ENCODE data around the gene COX8A. TPM values are rescaled to one million over a fixed set of nuclear protein-coding genes. Genes with fewer than 3 reads are reported as not detected.

The COX8A gene, protein sequence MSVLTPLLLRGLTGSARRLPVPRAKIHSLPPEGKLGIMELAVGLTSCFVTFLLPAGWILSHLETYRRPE
- 100 to 1,000 TPM; 348 to 933 (median 669) TPM for polyA plus RNA-seq

DNA sequence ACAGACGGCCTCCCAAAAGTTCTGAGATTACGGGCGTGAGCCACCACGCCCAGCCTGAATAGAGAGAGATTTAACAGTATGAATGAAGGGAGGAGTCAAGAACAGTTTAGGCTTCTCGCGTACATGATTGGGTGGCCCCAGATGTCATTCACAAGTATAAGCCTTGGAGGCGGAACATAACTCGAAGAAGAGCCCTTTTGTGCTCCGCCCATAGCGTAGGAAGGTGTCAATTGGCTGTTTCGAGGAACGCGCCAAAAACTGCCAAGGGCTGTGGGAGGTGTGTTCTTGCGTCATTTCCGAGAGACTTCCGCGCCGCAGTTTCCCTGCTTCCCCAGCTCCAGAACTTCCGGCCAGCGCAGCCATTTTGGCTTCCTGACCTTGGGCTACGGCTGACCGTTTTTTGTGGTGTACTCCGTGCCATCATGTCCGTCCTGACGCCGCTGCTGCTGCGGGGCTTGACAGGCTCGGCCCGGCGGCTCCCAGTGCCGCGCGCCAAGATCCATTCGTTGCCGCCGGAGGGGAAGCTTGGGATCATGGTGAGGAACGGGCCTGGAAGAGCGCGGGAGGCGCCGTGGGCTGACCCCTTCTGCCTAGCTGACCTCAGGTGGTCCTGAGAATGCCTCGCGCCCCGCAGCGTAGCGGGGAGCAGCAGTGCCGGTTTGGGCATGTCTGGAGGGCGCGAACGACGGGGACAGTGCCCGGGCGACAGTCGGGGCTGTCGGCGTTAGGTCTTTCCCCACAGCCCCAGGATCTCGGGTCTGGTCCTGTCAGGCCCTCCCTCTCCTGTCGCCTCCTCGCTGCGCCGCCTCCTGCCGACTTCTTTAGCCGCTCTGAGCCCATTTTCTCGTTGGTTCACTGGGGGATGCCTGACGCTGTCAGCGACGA is at the start of gene COX8A:
Gene COX8A, plus strand, starts transcription at position 362 of the 885 bp plus-strand sequence. Its CDS starts 61 bp downstream, at position 423.
- WGBS, 3 donors = 0 to 1% (median 0%) methylated on average over 66 to 67 of the region's 67 CpGs
- H3K27ac ChIP-seq (ENCODE audit: low read depth, low read length) = peak within 1 kb of the TSS; percentile 82

DNA sequence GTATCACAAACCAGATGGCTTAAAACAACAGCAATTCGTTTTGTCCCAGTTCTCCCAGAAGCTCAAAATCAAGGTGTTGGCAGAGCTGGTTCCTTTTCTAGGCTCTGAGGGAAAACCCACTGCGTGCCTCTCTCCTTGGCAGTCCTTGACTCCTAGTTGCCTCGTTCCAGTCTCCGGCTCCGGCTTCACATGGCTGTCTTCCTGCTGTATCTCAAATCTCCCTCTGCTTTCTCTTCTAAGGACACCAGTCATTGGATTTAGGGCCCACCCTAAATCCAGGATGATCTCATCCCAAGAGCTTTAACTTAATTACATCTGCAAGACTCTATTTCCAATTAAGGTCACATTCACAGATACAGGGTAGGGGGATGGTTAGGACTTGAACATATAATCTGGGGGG is 44.8 kb upstream of the COX8A start:
- 81 to 91% (median 84%) methylated on average over 5 of the region's 5 CpGs for WGBS, 3 donors
- no peak overlapping the region for H3K27ac ChIP-seq (ENCODE audit: low read depth, low read length)

DNA sequence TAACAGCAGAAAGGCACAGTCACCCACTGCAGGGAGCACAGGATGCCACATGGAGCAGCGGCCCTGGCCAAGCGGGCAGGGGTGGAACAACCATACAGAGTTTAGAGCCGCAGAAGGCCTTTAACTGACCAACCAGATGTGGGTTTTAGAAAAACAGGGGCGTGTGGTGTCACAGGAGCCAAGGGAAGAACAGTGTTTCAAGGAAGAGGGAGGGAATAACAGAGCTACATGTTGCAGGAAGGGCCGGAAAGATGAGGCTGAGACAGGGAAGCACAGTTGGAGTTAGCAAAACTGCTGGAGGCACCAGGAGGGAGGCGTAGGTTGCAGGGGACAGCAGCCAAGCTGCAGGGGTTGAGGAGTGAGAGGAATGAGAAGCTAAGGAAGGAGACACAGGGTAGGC is 43.4 kb upstream of the COX8A start:
- WGBS, 3 donors = 65 to 74% (median 73%) methylated on average over 6 of the region's 6 CpGs
- no peak overlapping the region for H3K27ac ChIP-seq (ENCODE audit: low read depth, low read length)

DNA sequence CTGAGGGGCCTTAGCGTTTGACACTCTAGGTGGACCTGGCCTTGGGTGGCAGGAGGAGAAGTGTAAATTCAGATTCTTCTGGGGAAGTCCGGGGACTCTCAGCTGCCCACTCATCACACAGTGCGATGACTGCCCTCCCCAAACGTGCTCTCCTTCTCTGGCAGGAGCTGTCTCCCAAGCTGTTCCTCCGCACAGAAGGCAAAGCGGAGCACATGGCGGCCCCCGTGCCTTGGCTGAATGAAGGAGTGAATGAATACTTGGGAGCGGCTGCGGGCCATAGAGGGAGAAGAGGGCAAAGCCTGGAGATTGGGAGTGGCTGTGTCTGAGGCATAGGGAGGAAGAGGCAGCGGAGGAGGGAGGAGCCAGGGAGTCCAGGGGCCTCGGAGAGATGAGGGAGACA is 42.5 kb upstream of the COX8A start:
- H3K27ac ChIP-seq (ENCODE audit: low read depth, low read length) = no peak overlapping the region
- WGBS, 3 donors = 78 to 82% (median 80%) methylated on average over 12 of the region's 12 CpGs

DNA sequence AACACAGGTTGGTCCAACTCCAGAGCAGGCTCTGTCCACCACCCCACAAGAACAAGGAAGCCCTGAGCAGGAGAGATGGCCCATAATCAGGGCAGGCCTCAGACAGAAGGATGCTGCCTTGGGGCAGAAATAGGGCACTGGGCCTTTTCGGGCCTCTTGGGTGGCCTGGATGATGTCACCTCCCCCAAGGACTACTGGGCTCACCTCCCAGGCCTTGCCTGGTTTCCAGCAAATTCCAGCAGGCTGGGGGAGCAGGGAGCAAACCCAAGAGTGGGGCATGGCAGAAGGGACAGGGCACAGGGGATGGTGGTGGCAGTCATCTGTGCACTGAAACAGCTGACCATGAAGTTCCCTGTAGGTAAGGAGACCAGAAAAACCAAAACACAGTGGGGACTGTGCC is 41.0 kb upstream of the COX8A start:
- 57 to 84% (median 79%) methylated on average over 1 of the region's 1 CpG for WGBS, 3 donors
- no peak overlapping the region for H3K27ac ChIP-seq (ENCODE audit: low read depth, low read length)

DNA sequence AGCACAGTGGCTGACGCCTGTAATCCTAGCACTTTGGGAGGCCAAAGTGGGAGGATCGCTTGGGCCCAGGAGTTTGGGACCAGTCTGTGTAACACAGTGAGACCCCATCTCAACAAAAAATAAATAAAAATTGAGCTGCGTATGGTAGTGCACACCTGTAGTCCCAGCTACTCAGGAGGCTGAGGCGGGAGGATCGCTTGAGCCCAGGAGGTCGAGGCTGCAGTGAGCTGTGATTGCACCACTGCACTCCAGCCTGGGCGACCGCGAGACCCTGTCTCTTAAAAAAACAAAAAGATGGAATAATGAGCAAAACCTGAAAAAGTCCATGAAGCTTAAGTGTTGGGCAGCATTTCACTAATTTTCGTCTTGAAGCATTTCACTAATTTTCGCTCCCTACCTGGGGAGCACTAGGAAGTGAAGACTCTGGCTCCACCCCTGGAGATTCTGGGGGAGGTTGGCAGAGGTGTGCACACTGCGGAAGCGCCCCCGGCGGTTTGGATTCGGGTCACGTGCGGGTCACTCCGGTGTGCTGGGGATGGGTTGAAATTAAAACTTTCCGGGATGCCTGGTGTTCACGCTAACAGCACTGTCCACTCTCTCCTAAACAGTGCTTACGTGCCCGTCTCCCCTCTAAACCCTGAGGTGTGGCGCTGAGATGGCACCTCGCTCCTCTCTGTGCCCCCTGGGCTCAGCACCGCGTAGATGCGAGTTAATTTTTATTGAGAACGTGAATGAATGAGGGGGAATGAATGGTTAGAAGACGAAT is 36.5 kb upstream of the COX8A start:
- WGBS, 3 donors = 19 to 24% (median 22%) methylated on average over 30 of the region's 30 CpGs
- no peak overlapping the region for H3K27ac ChIP-seq (ENCODE audit: low read depth, low read length)

DNA sequence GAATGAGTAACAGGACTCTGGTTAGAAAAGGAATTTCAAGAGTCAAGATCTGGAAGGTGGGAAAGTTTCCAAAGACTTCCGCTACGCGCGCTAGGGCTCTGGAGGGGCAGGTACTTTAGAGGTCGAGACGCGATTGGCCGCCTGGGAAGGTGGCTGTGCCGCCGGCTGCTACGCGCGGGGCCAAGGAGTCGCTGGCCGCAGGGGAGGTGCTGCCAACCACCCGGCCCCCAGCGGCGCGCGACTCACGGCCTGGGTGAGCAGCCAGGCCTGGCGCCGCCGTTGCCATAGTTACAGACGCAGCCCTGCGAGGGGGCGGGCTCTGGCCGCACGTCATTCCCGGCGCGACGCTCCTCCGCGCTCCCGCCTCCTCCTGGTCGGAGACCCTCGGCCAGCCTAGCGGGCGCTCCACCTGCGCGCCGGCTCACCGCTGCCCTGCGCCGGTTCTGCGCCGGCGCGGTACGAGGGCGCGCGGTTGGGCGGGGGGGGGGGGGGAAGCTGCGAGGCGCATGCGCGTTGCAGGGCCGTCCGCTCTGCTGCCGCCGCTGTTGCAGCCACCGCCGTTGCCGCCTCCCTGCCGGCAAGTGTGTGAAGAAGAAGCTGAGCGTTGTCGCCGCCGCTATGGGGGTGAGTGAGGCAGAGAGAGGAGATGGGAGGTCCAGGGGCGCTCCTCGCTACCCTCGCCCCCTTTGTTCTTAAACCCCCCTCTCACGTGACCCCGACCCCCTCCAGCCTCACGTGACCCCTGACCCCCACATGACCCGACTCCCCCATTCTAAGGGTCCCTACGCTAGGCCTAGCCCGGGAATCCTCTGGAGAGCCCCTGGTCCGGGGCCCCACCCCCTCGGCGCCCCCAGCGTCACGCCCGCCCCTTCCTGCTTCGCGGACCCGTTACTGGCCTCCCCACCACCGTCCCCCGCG is 35.7 kb upstream of the COX8A start, which contains the start of gene NAA40:
Gene NAA40, plus strand, starts transcription at position 524 of the 918 bp plus-strand sequence. Its CDS starts 95 bp downstream, at position 619.
- WGBS, 3 donors = 0 to 1% (median 0%) methylated on average over 46 to 81 of the region's 92 CpGs
- H3K27ac ChIP-seq (ENCODE audit: low read depth, low read length) = no peak within 1 kb of the TSS

DNA sequence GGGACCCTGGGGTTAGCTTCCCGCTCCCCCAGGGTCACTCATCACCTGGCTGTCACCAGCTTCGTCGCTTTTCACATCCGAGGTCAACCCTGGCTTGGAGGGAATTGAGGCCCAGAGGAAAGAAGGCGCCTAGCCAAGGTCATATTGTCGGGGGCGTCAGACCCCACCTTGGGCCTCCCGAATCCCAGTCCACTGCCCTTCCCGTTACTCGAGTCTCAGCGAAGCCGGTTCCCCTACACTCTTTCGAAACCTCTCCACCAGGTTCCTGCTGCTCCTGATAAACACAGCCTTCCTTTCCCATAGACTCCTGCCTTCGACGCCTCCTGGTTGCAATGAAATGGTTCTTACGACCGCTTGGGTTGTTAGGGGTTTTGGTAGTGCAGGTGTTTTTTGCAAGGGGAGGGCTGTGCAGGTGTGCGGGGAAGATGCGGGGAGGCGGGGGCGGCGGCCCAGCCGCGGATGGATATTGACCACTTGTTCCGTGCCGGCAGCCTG is 35.0 kb upstream of the COX8A start:
- WGBS, 3 donors = 0 to 5% (median 3%) methylated on average over 26 of the region's 26 CpGs
- no peak overlapping the region for H3K27ac ChIP-seq (ENCODE audit: low read depth, low read length)

DNA sequence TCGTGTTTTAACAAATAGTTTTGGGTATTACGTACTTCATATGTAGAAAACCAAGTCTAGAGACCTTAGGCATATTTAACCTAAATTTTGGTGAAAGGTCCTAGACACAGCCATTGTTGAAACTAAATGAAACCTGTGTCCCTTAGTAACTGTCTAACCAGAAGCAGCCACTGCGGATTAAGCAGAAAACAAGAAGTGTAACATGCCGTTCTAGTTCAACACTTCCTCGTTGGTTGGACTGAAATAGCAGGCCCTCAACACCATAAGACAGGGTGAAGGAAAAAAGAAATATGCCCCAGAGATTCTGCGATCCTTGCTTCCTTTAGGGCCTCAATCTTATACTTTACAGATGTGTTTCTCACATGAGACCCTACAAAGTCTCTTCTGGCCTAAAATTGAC is 33.6 kb upstream of the COX8A start:
- WGBS, 3 donors = 68 to 75% (median 74%) methylated on average over 6 of the region's 6 CpGs
- no peak overlapping the region for H3K27ac ChIP-seq (ENCODE audit: low read depth, low read length)

DNA sequence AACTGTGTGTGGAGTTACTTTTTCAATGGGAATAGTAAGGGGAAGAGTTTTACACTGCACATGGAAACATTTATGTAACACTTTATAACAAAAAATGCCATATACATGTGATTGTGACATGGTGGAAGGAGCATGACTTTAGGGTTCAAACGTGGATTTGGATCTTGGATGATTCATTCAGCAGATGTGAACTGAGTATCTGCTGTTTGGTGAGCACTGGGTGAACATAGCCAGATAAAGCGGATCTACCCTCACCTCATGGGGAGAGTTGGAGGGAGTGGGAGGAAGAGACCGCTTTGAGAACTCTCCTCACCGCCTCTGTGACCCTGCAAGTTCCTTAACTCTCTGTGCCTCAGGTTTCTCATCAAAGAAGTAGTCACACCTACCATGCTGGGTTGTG is 32.5 kb upstream of the COX8A start:
- H3K27ac ChIP-seq (ENCODE audit: low read depth, low read length) = no peak overlapping the region
- WGBS, 3 donors = 86 to 88% (median 87%) methylated on average over 4 of the region's 4 CpGs

DNA sequence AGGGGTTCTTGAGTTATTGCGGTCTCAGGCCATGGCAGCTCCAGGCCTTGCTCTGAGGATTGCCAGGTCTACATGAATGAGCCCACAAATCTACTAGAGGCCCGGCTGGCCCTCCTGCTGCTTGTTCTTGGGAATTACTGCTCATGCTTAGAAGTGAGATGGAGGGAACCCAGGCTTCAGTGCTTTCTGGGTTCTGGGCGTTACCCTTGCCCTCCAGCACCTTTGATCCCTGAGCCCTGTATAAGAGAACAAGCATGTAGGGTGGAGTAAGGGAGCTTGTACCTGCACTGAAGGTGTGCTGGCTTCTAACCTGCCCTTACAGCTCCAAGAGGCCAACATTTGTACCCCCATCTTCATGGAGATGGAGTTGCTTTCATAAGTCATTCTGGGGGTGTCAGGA is 31.6 kb upstream of the COX8A start:
- WGBS, 3 donors = 93 to 96% (median 93%) methylated on average over 3 of the region's 3 CpGs
- no peak overlapping the region for H3K27ac ChIP-seq (ENCODE audit: low read depth, low read length)

DNA sequence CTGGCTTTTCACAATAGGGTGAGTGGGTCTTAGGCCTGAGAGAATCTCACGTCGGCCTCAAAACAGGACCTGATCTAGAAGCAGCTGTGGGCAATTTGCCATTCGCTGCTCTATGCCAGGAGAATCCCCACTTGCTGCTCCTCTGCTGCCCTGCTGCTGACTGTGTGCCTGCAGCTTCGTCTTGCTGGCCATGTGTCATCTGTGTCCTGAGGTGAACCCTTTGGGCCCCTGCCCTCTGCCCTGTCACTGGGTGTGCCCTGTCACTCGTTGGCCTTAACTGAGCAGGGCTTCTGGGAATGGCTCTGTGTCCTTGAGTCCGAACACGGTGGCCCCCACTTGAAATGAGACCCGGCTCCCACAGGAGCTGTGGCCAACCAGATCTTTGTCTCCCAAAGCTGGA is 29.4 kb upstream of the COX8A start:
- WGBS, 3 donors = 29 to 65% (median 59%) methylated on average over 8 of the region's 8 CpGs
- H3K27ac ChIP-seq (ENCODE audit: low read depth, low read length) = no peak overlapping the region

DNA sequence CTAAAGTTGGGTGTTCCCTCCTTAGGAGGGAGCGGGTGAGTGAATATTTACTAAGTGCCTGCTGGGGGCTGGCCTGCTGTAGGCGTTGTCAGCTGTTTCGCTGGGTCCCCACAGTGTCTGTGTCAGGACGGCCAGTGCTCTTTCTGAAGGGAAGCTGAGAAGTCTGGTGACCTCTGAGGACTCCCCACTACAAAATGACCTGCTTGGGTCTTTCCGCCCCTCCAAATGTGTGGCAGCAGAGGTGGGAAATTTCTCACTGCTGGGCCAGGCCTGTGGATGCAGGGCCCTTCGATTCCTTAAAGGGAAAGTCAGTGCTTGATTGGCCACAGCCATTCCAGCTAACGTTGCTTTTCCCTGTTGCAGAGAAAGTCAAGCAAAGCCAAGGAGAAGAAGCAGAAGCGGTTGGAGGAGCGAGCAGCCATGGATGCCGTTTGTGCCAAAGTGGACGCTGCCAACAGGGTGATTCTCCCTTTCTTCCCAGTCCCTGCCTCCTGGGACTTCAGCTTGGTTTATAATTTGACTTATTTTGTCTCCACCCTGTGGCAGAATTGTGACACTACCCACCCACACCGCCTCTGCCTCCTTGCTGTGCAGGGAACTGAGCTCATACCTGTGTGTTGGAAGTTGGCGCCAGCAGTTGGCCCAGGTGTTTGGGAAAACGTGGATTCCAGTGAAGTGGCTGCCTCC is 28.8 kb upstream of the COX8A start:
- WGBS, 3 donors = 31 to 44% (median 40%) methylated on average over 14 of the region's 14 CpGs
- H3K27ac ChIP-seq (ENCODE audit: low read depth, low read length) = no peak overlapping the region

DNA sequence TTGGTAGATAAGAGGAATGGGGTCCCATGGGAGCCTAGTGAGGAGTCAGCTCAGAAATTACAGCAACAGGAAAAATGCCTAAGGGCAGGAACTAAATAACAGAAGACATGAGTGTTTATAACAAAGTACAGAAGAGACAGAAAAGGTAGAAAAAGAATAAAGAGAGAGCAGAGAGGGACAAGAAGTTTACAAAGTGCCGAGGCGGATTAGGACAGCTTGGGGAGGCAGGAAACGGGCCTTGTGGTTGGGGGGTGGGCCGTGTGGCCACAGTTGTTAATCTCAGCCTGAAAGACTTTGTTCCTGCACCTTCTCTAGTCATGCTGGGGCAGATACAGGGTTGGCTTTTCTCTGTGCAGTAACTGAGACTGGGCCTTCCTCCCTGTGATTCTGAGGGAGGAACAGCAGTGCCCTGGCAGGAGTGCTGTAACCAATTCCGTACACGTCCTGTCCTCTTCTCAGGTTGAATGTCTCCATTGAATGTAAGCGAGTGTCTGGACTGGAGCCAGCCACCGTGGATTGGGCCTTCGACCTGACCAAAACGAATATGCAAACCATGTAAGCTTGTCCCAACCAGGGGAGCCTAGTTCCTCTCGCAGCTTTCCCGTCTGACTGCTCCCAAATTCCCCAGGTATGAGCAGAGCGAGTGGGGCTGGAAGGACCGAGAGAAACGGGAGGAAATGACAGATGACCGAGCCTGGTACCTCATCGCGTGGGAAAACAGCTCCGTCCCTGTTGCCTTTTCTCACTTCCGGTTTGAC is 22.5 kb upstream of the COX8A start:
- 69 to 86% (median 71%) methylated on average over 20 of the region's 20 CpGs for WGBS, 3 donors
- no peak overlapping the region for H3K27ac ChIP-seq (ENCODE audit: low read depth, low read length)

DNA sequence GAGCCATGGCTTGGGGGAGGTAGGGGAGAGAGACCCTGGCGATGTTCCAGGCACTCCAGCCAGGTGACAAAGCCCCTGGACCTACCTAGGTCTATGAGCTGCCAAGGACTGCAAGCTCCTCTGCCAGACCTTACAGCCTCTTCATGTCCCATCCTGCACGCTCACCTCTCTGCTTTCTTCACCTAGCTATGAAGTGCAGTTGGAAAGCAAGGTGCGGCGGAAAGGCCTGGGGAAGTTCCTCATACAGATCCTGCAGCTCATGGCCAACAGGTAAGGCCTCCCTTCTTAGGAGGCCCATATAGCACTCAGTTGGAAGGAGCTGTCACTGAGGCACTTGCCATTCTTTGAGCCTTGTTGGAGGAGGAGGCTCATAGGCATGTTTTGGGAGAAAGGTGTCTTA is 21.9 kb upstream of the COX8A start:
- H3K27ac ChIP-seq (ENCODE audit: low read depth, low read length) = no peak overlapping the region
- WGBS, 3 donors = 95 to 99% (median 95%) methylated on average over 4 of the region's 4 CpGs

DNA sequence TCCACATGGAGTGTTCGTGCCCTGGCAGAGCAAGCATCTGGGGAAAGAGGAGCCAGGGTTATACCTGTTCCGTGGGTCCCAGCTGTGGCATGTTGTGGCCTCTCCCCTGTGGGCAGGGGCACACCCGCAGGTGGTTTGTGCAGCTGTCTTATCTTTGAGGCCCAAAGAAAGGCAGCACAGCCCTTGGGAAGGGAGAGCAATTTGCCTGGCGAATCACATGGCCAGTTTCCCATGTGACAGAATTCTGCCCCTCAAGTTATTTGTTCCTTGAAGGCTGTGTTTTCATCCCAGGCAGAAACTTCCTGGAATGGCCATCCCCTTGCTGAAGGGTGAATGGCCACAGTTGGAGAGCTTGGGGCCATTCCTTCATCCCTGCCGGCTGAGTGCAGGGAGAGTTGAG is 16.4 kb upstream of the COX8A start:
- WGBS, 3 donors = 85 to 91% (median 86%) methylated on average over 5 of the region's 5 CpGs
- no peak overlapping the region for H3K27ac ChIP-seq (ENCODE audit: low read depth, low read length)

Data from adipose tissue (tissue), 3 donors.